ENCODE data around the gene MFSD12.

The MFSD12 gene

DNA sequence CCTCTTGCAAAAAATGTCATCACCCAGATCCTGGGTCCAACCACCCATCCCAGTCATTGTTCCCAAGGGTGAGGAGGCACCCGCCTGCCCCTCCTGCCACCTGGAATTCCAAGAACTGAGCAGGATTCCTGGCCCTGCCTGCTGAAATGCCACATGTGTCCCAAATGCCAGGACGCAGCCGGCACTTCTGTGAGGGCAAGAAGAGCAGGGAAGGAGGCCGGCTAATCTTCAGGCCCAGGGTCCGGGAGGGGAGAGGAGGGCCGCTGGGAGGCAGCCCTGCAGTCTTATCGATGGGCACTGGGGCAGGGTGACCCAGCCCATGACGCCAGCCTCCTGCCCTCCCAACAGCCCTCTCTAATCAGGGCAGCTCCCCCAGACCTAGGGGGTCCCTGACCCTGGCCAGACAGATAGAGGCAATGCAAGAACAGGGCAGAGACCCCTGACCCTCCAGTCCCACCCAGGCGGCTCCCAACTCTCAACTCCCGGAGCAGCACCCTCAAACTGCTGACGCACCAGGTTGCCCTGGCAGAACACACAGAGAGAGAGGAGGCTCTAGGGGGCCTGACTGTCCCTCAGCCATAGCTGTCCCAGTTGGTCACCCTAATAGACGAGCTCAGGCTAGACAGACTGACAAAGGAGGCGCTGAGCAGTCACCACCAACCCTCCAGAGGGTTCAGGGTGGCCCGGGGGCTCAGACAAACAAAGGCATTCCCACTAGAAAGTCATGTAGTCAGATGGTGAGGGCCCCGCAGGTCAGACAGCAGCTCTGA, 1.5 kb downstream of the MFSD12 start:
- DNase-seq (ENCODE audit: low read depth) = no peak

DNA sequence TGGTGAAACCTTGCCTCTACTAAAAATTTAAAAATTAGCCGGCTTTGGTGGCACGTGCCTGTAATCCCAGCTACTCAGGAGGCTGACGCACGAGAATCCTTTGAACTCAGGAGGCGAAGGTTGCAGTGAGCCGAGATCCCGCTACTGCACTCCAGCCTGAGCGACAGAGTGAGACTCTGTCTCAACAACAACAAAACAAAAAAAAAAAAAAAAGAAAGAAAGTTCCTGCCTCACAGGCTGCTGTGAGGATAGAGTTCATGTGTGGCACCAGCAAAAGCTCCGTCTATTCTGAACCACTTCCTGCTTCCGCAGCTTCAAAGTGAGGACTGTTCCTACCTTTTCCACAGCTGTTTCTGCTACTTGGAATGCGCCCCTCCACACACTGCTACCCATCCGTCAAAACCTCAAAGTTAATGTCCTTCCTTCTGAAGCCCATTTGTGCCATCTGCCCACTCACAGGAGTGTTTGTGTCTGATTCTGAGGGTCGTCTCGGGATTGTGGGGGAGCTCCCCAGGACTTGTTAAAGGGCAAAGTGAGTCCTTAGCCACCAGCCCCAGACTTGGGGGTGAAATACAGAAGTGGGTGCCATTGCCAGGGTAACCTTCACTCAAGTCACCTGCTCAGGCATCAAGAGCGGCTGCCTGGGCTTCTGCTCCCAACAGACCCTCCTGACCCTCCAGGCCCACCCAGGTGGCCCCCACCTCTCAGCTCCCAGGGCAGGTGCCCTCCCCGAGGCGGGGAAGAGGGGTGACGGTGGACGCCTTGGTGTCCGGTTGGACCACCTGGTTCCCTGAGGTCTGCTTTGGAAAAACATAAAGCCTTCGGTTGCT, 2.9 kb downstream of the MFSD12 start:
- DNase-seq (ENCODE audit: low read depth) = no peak

DNA sequence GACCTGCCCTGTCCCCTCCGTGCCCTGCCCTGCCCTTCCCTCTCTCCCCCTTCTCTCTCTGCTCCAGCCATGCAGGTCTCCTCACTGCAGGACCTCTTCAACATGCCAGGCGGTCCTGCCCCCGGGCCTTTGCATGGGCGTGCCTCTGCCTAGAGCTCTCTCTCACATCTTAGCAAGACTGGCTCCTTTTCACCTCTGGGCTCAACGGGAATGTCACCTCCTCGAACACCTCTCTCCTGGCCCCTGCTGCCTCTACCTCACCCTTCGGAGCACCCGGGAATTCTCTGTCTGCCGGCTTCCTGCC, 5.6 kb downstream of the MFSD12 start:
- DNase-seq (ENCODE audit: low read depth) = no peak

DNA sequence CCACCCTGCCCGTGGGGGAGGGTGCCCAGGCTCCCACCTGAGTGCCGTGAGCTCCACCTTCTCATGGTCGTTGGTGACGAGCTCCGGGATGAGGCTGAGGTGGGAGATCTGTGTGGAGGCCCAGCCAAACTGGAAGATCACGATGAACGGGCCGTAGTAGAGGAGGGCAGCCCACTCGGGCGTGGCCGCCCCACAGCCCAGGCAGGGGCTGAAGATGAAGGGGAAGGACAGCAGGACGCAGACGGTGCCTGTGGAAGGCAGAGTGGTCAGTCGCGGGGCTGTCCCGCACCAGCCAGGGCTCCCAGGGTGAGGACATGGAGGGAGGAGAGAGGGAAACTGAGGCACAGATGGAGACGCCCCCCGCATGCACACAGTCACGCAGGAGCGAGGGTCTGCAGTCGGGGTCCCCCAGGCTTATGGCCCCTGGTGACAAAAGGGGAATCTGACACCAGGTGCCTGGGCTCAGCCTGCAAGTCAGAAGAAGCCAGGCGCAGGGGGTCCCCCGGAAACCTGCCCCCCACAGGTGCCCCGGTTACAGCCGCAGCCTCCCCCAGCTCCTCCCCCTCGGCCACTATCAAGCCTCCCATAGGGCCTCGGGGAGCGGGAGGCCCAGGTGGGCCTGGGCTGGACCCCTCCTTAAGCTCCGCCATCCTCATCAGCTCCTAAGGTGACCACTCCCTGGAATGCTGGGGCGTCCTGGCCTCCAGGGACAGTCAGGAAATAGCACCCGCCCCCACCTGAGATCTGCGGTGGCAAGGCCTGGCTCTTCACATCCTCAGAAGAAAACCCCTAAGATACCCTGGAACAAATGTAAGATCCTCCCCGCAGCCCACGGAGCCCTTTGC, 6.2 kb downstream of the MFSD12 start:
- DNase-seq (ENCODE audit: low read depth) = no peak

DNA sequence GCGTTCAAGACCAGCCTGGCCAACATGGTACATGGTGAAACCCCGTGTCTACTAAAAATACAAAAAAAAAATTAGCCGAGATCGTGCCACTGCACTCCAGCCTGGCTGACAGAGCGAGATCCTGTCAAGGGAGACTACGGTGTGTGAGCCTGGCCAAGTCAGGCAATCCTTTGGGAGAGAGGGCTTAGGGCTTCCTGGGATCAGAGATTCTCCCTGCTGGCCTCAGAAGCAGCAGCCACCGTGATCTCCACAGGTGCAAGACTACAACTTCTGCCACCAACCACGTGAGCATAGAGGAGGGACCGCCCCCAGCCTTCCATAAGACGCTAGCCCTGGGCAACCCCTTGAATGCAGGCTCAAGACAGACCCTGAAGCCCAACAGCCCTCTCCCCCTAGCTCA, 7.6 kb downstream of the MFSD12 start:
- DNase-seq (ENCODE audit: low read depth) = no peak

DNA sequence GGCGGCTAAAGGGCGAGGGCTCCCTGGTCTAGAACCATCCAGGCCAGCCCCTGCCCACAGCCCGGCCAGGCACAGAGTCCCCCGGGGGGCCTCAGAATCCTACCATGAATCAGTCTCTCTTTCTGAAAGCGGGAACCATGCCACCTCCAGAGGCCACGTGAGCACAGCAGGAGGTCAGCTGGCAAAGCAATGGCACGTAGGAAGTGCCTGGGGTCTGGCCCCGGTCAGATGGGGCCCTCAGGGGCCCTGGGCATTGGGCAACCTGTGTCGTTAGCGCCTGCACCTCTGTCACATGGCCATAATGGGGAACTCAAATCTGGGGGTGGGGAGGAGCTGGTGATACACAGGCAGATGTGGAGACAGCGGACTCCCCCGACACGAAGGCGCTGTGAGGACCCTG, 8.8 kb downstream of the MFSD12 start:
- DNase-seq (ENCODE audit: low read depth) = no peak

DNA sequence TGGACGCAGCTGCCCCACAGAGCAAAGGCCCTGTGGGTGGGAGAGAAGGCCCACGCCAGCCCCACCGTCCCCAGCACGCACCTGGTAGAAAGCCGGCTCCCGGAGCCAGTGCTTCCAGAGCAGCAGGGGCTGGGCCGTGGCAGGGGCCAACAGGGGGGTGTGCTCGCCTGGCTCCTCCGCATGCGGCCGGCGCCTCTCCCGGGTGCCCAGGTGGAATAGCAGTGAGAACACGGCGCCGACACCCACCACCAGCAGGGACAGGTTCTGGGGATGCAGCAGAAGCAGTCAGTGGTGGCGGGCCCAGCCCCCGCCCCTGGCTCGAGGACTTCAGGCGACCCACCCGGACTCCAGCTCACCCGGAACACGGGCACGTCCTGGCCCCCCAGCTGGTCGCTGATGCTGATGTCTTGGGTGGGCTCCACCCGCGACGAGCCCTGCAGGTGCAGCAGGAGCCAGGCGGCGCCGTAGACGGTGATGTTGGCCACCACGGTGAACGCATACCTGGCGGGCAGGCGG, 9.6 kb downstream of the MFSD12 start:
- no peak for DNase-seq (ENCODE audit: low read depth)

DNA sequence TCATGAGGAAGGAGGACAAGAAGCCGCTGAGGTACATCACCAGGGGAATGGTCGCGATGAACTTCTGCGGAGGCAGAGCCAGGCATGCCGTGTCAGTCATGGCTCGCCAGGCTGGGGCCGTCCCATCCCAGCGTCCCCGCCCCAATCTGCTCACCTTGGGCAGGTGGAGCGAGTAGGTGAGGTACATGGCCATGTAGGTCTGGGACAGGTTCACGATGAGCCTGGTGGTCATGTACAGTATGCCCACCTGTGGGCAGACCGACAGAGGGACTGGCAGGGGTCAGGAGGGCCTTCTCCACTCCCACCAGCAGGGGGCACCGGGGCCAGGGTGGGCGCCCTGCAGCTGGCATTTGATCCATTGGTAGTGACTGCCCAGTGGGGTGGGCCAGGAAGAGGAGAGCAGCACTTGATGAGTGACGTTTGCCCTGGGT, 10.1 kb downstream of the MFSD12 start:
- DNase-seq (ENCODE audit: low read depth) = no peak

DNA sequence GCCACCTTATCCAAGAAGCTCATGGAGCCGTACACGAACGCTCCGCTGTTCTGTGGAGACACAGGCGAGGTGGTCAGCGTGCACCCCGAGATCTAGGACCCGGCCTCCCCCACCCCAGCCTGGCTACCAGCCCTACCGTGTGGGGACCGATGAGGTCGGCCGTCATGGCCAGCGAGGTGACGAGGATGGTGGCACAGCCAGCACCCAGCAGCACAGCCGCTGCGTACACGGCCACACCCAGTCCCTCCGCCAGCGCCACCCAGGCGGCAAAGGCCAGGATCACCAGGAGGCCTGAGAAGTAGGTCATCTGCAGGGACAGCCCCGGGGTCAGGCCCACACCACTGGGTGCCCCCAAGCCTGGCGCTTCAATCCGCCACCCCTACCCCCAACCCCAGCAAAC, 11.3 kb downstream of the MFSD12 start:
- DNase-seq (ENCODE audit: low read depth) = no peak

DNA sequence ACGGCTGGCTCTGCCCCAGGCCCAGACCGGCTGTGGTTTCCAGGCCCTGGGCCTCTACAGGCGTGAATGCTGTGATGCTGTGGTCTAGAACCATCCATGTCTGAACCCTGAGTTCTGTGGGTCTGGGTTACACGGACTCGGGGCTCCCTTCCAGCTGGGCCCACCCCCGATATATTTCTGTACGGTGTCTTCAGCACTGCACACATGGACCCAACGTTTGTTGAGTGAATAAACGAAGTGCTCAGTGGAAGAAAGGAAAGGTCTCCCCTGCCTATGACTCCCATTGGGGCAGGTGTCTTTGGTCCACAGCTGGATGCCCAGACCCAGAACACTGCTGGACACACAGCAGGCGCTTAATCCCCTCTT, 11.7 kb downstream of the MFSD12 start:
- DNase-seq (ENCODE audit: low read depth) = no peak

DNA sequence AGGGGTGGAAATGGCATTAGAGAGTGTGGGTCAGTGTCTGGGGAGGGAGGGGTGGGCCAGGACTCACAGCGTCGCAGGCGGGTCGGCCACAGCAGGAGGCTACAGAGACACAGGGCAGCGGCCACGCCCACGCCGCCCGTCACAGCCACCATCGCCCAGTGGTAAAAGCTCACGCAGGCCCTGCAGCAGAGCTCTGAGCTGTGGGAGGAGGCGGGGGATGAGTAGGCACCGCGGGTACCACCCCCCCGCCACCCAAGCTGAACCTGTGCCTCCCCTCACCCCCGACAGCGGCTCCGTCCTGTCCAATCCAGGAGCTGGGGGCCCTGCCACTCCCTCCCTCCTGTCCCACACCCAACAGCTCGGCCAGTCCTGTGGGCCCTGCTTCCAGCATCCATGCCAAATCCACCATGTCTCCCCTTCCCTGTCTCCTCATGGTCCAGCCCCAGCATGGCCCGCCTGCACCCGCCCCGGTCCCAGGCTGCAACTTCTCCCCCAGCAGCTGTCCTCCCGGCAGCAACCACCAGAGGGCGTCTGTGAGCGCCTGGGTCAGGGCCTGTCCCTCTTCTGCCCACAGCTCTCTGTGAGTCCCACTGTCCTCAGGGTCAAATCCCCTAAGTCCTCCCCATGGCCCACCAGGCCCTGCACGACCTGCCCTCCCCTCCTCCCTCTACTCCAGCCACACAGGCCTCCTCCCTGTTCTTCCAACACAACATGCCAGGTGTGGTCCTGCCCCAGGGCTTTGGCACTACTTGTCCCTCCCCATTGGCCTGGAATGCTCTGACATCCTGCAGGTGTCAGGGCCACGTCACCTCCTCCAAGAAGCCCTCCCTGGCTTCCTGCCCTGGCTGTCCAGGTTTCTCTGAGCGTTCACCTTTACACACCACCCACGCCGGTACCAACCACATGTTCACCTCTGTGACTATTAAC, 12.4 kb downstream of the MFSD12 start:
- DNase-seq (ENCODE audit: low read depth) = peak; percentile 69

DNA sequence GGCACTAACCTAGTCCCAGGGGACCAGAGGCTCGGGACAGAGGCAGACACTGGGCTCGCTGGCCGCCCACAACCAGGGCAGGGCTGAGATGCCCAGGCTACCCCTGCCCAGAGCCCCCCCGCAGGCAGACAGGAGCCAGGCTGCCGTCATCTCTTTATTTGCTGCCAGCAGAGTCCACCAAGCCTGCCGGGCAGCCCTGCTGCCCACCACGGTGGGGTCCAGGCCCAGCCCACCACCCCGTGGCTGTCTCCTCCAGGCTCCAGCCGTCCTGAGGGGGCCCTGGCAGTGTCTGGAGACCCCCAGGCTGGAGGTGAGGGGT, 13.4 kb downstream of the MFSD12 start:
- DNase-seq (ENCODE audit: low read depth) = no peak

DNA sequence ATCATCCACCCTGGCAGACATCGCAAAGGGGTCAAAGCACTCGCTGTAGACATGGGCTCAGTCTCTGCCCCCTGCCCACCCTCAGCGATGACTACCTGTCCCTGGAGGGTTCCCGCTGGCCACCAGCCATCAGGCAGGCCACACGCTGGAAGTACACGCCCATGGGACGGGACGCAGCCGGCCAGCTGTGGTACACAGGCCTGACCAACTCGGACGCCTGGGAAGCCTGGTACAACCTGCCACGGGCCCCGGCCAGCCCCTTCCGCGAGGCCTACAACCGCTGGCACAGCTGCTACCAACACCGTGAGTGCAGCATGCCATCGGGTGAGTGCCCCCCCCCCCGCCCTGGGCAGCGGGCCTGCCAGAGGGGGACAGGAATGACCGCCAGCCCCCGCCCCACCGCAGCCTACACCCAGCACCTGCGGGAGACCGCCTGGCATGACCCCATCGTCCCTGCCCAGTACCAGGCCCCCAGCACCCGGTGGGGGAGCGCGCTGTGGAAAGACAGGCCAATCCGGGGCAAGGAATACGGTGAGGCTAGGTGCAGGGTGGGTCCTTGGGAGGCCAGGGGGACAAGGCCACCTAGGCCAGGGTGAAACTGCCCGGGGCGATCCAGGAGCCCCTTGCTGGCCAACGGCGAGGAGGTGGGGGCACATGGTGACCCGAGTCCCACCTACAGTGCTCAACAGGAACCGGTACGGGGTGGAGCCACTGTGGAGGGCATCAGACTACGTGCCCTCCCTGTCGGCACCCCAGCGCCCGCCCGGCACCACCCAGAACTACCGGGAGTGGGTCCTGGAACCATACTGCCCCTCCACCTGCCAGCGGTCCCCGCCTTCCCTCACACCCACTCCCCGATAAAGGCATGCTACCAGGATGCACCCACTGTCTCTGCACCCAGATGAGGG, 14.0 kb downstream of the MFSD12 start:
- no peak for DNase-seq (ENCODE audit: low read depth)

DNA sequence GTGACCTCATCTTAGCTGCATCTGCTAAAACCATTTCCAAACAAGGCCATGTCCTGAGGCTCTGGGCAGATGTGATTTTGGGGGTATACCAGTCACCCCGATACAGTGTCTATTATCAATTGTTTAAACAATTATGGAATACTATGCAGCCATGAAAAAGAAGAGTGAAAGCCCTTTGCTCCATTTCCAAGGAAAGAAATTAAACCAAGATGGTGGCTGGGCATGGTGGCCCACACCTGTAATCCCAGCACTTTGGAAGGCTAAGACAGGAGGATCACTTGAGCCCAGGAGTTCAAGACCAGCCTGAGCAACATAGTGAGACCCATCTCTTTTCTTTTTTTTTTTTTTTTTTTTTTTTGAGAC, 17.6 kb downstream of the MFSD12 start:
- DNase-seq (ENCODE audit: low read depth) = no peak

DNA sequence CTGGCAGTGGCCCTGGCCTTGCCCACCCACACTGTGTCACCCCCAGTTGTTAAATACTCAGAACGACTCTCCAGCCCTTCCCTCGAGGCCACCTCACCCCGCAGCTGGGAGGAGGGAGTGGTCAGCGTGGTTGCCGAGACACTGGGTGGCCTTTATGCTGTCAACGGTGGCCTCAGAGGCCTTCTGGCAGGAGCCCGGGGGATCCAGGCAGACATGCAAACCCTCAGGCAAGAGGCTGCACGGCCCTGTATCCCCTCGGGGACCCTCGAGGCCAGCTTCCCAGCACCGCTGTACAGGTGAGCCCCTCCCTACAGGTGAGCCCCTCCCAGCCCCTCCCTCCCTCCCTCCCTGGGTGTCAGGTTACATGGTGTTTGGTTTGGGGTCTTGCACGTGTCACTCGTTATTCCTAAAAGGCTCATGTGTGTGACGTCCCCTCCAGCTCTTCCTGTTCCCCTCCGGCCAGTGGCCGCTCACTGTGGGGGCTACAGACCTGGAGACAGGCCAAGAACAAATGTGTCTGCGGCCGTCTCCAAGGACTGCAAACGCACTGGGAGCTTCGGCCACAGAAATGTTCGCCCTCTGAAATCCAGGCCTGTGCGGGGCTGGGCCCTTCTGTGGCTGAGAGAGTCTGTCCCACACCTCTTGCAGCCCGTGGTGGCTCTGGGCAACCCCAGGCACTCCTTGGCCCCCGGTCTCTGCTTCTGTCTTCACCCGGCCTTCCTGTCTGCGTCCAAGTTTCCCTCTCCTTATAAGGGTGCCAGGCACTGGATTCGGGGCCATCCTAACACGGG, 18.2 kb downstream of the MFSD12 start, which contains the start of gene TEKTIP1:
Gene TEKTIP1, plus strand, starts transcription at position 210 of the 791 bp plus-strand sequence. Its CDS starts 4 bp downstream, at position 214.
- no peak for DNase-seq (ENCODE audit: low read depth)

DNA sequence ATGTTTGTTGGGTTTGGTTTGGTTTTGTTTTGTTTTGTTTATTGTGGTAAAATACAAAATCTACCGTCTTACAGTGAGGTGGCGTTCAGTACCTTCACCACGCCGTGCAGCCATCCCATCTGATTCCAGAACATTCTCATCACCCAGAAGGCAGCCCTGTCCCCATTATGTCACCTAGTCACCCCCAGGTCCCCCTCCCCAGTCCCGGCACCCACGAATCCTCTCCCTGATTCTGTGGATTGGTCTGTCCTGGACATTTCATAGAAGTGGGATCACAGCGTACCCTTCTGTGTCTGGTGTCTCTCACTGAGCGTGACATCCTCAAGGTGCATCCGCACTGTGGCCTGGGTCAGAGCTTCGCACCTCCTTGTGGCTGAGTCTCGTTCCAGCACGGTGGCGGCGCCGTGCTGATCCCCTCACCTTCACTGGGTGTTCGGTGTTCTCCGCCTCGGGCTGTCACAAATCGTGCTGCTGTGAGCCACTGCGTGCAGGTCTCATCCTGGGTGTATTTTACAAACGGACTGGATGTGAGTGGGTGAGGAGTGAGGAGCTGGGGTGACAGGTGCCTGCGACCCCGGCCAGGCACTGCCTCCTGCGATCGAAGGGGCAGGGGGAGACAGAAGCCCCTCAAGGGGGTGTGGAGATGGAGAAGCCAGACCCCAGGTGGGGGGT, 19.0 kb downstream of the MFSD12 start:
- no peak for DNase-seq (ENCODE audit: low read depth)

DNA sequence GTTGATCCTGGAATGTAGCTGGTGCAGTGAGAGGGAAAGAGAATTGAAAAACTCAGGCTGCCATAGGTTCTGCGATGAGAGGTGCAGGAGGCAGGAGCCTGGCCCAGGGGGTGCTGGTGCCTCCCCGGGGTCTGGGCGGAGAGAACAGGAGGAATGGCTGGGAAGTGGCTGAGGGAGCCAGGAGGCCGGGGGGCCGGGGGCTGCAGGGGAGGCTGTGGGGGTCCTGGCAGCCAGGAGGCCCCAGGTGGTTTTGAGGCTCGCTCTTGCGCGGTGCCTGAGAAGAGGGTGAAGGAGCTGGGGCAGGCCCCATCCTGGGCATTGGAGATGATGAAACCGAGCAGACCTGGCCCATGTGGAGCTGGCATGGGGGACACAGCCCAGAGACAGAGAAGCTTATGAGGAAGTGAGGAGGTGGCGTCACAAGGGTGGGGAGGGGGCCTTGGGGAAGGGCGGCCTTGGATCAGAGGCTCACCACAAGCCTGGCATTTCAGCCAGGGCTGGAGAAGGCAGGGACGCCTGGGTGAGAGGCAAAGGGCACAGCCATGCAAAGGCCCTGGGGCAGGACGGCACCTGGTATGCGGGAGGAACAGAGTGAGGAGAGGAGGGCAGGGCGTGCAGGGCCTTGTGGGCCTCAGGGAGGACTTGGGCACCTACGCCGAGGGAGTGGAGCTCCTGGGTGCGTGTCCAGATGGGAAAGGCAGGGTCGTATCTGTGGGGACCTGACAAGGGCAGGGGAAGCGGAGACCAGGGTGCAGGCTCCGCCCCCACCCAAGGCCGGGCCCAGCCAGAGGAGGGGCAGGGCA, 19.7 kb downstream of the MFSD12 start:
- DNase-seq (ENCODE audit: low read depth) = no peak

DNA sequence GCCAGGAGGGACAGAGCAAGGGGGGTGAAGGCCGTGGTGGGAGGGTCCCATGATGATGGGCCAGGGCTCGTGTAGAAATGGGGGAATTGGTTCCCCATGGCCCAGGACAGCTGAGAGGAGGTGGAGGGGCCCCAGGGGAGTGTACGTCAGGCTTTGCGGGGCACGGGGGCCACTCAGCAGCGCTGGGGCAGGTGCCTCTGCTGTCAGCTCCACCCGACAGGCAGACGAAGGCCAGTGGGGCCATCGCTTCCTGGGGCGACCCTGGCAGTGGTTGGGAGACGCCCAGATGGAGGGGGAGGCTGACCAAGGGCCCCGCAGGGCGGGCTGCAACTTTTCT, 20.3 kb downstream of the MFSD12 start:
- DNase-seq (ENCODE audit: low read depth) = no peak

Measured in activated T-helper 9 cell treated with anti-CD3 and anti-CD28 coated beads, Interleukin-2, amount 50 U/mL, for 16 hours (primary cell).